KMS-11 (cell line): ENCODE results near the gene CPEB3.

Experiments used
- H2AFZ ChIP-seq: fragments of 200-600 bp; sonication (generic); 2 replicates; pipeline ENCODE4 v1.6.1; 2016; ENCODE audit warnings: antibody characterized with exemption, mixed run types, low read depth
- H3K27ac ChIP-seq: fragments of 200-600 bp; sonication (generic); 2 replicates; pipeline ENCODE4 v1.6.1; 2016; ENCODE audit warnings: mild to moderate bottlenecking, mixed run types
- H3K27me3 ChIP-seq: fragments of 200-600 bp; sonication (generic); 2 replicates; pipeline ENCODE4 v1.6.1; 2017; ENCODE audit warnings: mild to moderate bottlenecking, low read depth, mixed run types, moderate library complexity; ENCODE audit not compliant: insufficient read depth
- H3K36me3 ChIP-seq: fragments of 200-600 bp; sonication (generic); 2 replicates; pipeline ENCODE4 v1.6.1; 2017; ENCODE audit warnings: mild to moderate bottlenecking, mixed run types; ENCODE audit not compliant: insufficient read depth
- H3K4me1 ChIP-seq: fragments of 200-600 bp; sonication (generic); 2 replicates; pipeline ENCODE4 v1.6.1; 2016; ENCODE audit warnings: mild to moderate bottlenecking, low read depth, mixed run types; ENCODE audit not compliant: poor library complexity, severe bottlenecking
- H3K4me2 ChIP-seq: fragments of 200-600 bp; sonication (generic); 2 replicates; pipeline ENCODE4 v1.7.0; 2016; ENCODE audit warnings: mild to moderate bottlenecking, mixed run types
- H3K4me3 ChIP-seq: fragments of 200-600 bp; sonication (generic); IDR thresholded peaks from 2 replicates; pipeline ENCODE4 v1.6.1; 2017; ENCODE audit warnings: low read depth, low read length, mixed read lengths; ENCODE audit not compliant: insufficient read depth
- H3K79me2 ChIP-seq: fragments of 200-600 bp; sonication (generic); 2 replicates; pipeline ENCODE4 v1.6.1; 2016; ENCODE audit warnings: low read depth, mixed run types; ENCODE audit not compliant: insufficient read depth
- H3K9ac ChIP-seq: fragments of 200-600 bp; sonication (generic); 2 replicates; pipeline ENCODE4 v1.6.1; 2016; ENCODE audit warnings: mild to moderate bottlenecking, mixed run types
- H4K20me1 ChIP-seq: fragments of 200-600 bp; sonication (generic); 2 replicates; pipeline ENCODE4 v1.6.1; 2016; ENCODE audit warnings: mild to moderate bottlenecking, mixed run types; ENCODE audit not compliant: insufficient read depth
- CTCF ChIP-seq: fragments of 200-600 bp; sonication (generic); conservative IDR thresholded peaks from 2 replicates; pipeline ENCODE4 v1.6.1; 2017; ENCODE audit warnings: low read depth, mild to moderate bottlenecking, antibody characterized with exemption, low read length, moderate library complexity, mixed read lengths

The CPEB3 gene

GRCh38 chr10:92241158-92241500 is 49.7 kb downstream of the CPEB3 start:
- Histone ChIP-seq H4K20me1 (no peaks in the 10 kb centered on the region; the same call in 1 of the 2 replicates), H3K4me2 (peak overlapping the region; percentile 96), H3K36me3 (no peaks in the 10 kb centered on the region), H3K4me1 (peaks cover 34% of the 10 kb centered on the region), H3K4me3 (peak overlapping the region; percentile 41), H3K9ac (peak overlapping the region; percentile 67), H3K27me3 (no peaks in the 10 kb centered on the region), H3K27ac (peak overlapping the region; percentile 67), H3K79me2 (no peaks in the 10 kb centered on the region; the same call in 1 of the 2 replicates), H2AFZ (peak overlapping the region; percentile 67)
- no peak for TF ChIP-seq CTCF

- peaks cover 34% of the 10 kb centered on the region for H3K4me1 ChIP-seq
- peak overlapping the region; percentile 67 for H3K9ac ChIP-seq
These were observed 50.4 kb downstream of the CPEB3 start for GRCh38 chr10:92240289-92241157.

GRCh38 chr10:92239600-92240288 is 51.1 kb downstream of the CPEB3 start:
- H3K79me2 ChIP-seq: no peaks in the 10 kb centered on the region; the same call in 1 of the 2 replicates
- no peak overlapping the region; the same call in 1 of the 2 replicates for H3K27ac ChIP-seq
- no peak overlapping the region for H2AFZ ChIP-seq

More at GRCh38 chr10:92240289-92241157, 50.4 kb downstream of the CPEB3 start:
- no peaks in the 10 kb centered on the region for H3K27me3 ChIP-seq
- peak overlapping the region; percentile 96 for H3K4me2 ChIP-seq
- no peaks in the 10 kb centered on the region; the same call in 1 of the 2 replicates for H4K20me1 ChIP-seq
- no peaks in the 10 kb centered on the region for H3K36me3 ChIP-seq
- peak overlapping the region; percentile 41 for H3K4me3 ChIP-seq
- H3K27ac ChIP-seq: peak overlapping the region; percentile 67
- peak overlapping the region; percentile 67 for H2AFZ ChIP-seq
- H3K79me2 ChIP-seq: no peaks in the 10 kb centered on the region; the same call in 1 of the 2 replicates
- no peak for TF ChIP-seq CTCF

More at GRCh38 chr10:92239600-92240288, 51.1 kb downstream of the CPEB3 start:
- no peaks in the 10 kb centered on the region; the same call in 1 of the 2 replicates for H4K20me1 ChIP-seq
- H3K9ac ChIP-seq: peak overlapping the region; percentile 67; the same call in 1 of the 2 replicates
- H3K4me3 ChIP-seq: no peak overlapping the region
- H3K36me3 ChIP-seq: no peaks in the 10 kb centered on the region
- no peak for TF ChIP-seq CTCF
- H3K27me3 ChIP-seq: no peaks in the 10 kb centered on the region
- peaks cover 34% of the 10 kb centered on the region for H3K4me1 ChIP-seq
- peak overlapping the region; percentile 96 for H3K4me2 ChIP-seq
